A673 (cell line): ENCODE results near the gene C12orf42. TPM values are rescaled to one million over a fixed set of nuclear protein-coding genes. Genes with fewer than 3 reads are reported as not detected.

Experiments used
- BruUV-seq: library from RNA; stranded (reverse); fragments of 400-500 nt; replicated peaks from 2 replicates; lab custom pipeline; 2021; lab: Mats Ljungman, UMichigan
- CTCF ChIA-PET: fragments of 300-600 bp; sonication (Branson Sonifier 250); formaldehyde crosslinking; loops from one replicate; lab custom pipeline; 2022; ENCODE audit warnings: antibody characterized with exemption; lab: Charles Lee
- POLR2A ChIA-PET: fragments of 300-600 bp; sonication (Branson Sonifier 250); formaldehyde crosslinking; loops from one replicate; lab custom pipeline; 2022; ENCODE audit warnings: antibody characterized with exemption; ENCODE audit not compliant: low non-redundant PET; lab: Charles Lee
- DNase-seq: peaks from one replicate; pipeline ENCODE4 v3.0.0-alpha.2; 2015; ENCODE audit warnings: low spot score
- H3K27ac ChIP-seq: fragments of 200-600 bp; sonication (generic); 2 replicates; pipeline ENCODE4 v1.5.1; 2016; ENCODE audit warnings: mixed run types, low read depth, mild to moderate bottlenecking, mixed read lengths, antibody characterized with exemption, low read length; ENCODE audit not compliant: poor library complexity, severe bottlenecking
- H3K27me3 ChIP-seq: fragments of 200-600 bp; sonication (generic); replicated peaks from 2 replicates; pipeline ENCODE4 v1.6.1; 2017; ENCODE audit warnings: mixed run types, low read depth, mild to moderate bottlenecking, mixed read lengths, antibody characterized with exemption, low read length; ENCODE audit not compliant: insufficient read depth, poor library complexity
- H3K36me3 ChIP-seq: fragments of 200-600 bp; sonication (generic); 2 replicates; pipeline ENCODE4 v1.6.1; 2016; ENCODE audit warnings: mixed run types, mild to moderate bottlenecking, mixed read lengths, antibody characterized with exemption, low read length; ENCODE audit not compliant: insufficient read depth, poor library complexity, severe bottlenecking
- H3K4me1 ChIP-seq: fragments of 200-600 bp; sonication (generic); 2 replicates; pipeline ENCODE4 v1.6.1; 2017; ENCODE audit warnings: mixed run types, mild to moderate bottlenecking, mixed read lengths, antibody characterized with exemption, low read length; ENCODE audit not compliant: insufficient read depth, poor library complexity, severe bottlenecking
- H3K4me3 ChIP-seq: fragments of 200-600 bp; sonication (generic); 2 replicates; pipeline ENCODE4 v1.5.1; 2016; ENCODE audit warnings: low read depth, mixed run types, mild to moderate bottlenecking, mixed read lengths, low read length; ENCODE audit not compliant: poor library complexity, severe bottlenecking
- H3K9me3 ChIP-seq: fragments of 200-600 bp; sonication (generic); 2 replicates; pipeline ENCODE4 v1.6.1; 2016; ENCODE audit warnings: mixed run types, low read depth, mild to moderate bottlenecking, mixed read lengths, antibody characterized with exemption, low read length; ENCODE audit not compliant: poor library complexity, severe bottlenecking
- EZH2 ChIP-seq: fragments of 200-600 bp; sonication (generic); IDR thresholded peaks from 2 replicates; pipeline ENCODE4 v1.6.1; 2017; ENCODE audit warnings: borderline replicate concordance, low read depth, mild to moderate bottlenecking, mixed read lengths, antibody characterized with exemption, low read length; ENCODE audit not compliant: poor library complexity, severe bottlenecking
- intact Hi-C: fragments of 100-400 bp; cut with micrococcal nuclease; formaldehyde crosslinking; loops from one replicate; pipeline ENCODE4 v1.10.0; 2022; ENCODE audit not compliant: unreplicated experiment
- total RNA-seq: library from RNA; stranded (reverse); gene quantifications from 2 replicates; pipeline ENCODE4 v1.2.3, GENCODE V29; 2021
- TF ChIP-seq, protein P1 (sequence below): fragments of 300-800, 200-600 bp; sonication (generic); conservative IDR thresholded peaks from 2 replicates; pipeline ENCODE4 v1.5.1; 2017; ENCODE audit warnings: low read depth, mild to moderate bottlenecking, antibody characterized with exemption, low read length, moderate library complexity, mixed read lengths

C12orf42 gene
- total RNA-seq, 1 experiment from 2014 or later: not detected

DNA sequence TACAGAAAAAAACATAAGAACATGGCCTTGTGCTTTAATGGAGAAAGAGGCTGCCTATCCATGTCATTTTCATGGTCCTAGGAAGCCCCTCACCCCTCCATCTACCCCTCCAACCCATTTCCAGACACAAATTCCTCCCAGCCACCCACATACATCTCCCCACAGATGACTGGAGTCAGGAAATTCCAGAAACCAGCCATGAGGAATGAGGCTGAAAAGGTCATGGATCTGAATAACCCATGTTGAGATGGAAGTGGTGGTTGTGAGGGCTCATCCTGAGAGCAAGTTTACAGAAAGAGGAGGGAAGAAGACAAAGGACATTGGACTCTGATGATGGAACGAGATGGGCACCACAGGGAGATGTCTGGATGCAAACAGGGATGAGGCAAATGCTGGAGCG, 23.9 kb upstream of the C12orf42 start:
- no peaks in the 10 kb centered on the region for H3K9me3 ChIP-seq
- no peak for DNase-seq
- no peak overlapping the region for H3K27ac ChIP-seq
- no peaks in the 10 kb centered on the region for H3K36me3 ChIP-seq
- intact Hi-C loops: no loop called here
- ChIA-PET CTCF (no interaction called here), POLR2A (no interaction called here)
- BruUV-seq: no TSS peak
- no peak overlapping the region for H3K4me3 ChIP-seq
- TF ChIP-seq, protein P1, sequence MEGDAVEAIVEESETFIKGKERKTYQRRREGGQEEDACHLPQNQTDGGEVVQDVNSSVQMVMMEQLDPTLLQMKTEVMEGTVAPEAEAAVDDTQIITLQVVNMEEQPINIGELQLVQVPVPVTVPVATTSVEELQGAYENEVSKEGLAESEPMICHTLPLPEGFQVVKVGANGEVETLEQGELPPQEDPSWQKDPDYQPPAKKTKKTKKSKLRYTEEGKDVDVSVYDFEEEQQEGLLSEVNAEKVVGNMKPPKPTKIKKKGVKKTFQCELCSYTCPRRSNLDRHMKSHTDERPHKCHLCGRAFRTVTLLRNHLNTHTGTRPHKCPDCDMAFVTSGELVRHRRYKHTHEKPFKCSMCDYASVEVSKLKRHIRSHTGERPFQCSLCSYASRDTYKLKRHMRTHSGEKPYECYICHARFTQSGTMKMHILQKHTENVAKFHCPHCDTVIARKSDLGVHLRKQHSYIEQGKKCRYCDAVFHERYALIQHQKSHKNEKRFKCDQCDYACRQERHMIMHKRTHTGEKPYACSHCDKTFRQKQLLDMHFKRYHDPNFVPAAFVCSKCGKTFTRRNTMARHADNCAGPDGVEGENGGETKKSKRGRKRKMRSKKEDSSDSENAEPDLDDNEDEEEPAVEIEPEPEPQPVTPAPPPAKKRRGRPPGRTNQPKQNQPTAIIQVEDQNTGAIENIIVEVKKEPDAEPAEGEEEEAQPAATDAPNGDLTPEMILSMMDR: no peak
- no peak for TF ChIP-seq EZH2
- H3K4me1 ChIP-seq: no peaks in the 10 kb centered on the region
- H3K27me3 ChIP-seq: peaks cover 16% of the 10 kb centered on the region

DNA sequence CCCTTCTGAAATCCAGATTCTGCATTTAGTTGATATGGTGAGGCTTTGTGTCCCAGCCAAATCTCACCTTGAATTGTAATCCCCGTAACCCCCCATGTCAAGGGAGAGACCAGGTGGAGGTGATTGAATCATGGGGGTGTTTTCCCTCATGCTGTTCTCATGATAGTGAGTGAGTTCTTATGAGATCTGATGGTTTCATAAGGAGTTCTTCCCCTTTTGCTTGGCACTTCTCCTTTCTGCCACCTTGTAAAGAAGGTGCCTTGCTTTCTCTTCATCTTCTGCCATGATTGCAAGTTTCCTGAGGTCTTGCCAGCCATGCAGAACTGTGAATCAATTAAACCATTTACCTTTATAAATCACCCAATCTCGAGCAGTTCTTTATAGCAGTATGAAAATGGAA, 23.1 kb upstream of the C12orf42 start:
- no peak for TF ChIP-seq EZH2
- TF ChIP-seq, protein P1: no peak
- no TSS peak for BruUV-seq
- POLR2A ChIA-PET: no interaction called here
- Histone ChIP-seq H3K27ac (no peak overlapping the region), H3K36me3 (no peaks in the 10 kb centered on the region), H3K4me1 (no peaks in the 10 kb centered on the region), H3K27me3 (peaks cover 20% of the 10 kb centered on the region), H3K4me3 (no peak overlapping the region), H3K9me3 (no peaks in the 10 kb centered on the region)
- no peak for DNase-seq
- intact Hi-C loops: no loop called here
- CTCF ChIA-PET: no interaction called here

DNA sequence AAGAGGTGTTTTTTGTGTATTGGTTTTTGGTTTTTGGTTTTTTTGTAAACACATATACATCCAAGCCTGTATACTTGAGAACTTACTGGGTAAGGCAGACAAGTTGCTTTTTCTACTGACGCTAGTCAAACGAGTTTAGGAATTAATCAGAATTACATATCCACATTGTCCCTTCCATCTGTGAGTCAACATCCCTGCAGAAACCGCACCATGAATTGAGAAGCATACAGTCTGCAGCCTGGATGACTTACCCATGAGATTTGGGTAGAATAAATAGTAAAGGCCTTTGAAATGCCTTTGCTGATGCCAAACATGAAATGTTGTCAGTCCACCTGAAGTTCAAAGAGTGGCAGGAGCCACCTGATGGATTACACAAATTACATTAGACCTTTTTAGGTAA, 21.4 kb upstream of the C12orf42 start:
- ChIA-PET POLR2A (no interaction called here), CTCF (no interaction called here)
- H3K4me1 ChIP-seq: no peaks in the 10 kb centered on the region

More for the DNA sequence above, 21.4 kb upstream of the C12orf42 start:
- Histone ChIP-seq H3K4me3 (no peak overlapping the region), H3K36me3 (no peaks in the 10 kb centered on the region), H3K9me3 (no peaks in the 10 kb centered on the region), H3K27ac (no peak overlapping the region), H3K27me3 (peaks cover 20% of the 10 kb centered on the region)
- TF ChIP-seq, protein P1: no peak
- TF ChIP-seq EZH2: no peak
- no peak for DNase-seq
- intact Hi-C loops: no loop called here
- no TSS peak for BruUV-seq
